ENCODE data around the gene AFAP1. TPM values are rescaled to one million over a fixed set of nuclear protein-coding genes. Genes with fewer than 3 reads are reported as not detected.
A peak's percentile ranks its signal among the peaks of the same experiment; 100 is the strongest.

The AFAP1 gene
- total and polyA plus RNA-seq, 2 of the 8 experiments (the other 6 are each of a cell fraction or from before 2014, with no cell fraction given), result 3.6 to 18.2 TPM

GRCh38 chr4:7803992-7804755 lies 135.5 kb downstream of the AFAP1 start (continued):
- peak; percentile 61; the same call in 1 of the 2 replicates for TF ChIP-seq GABPA (IDR thresholded peaks at IDR 0.05; ENCODE audit: borderline replicate concordance, insufficient read depth, low read length)
- TF ChIP-seq TAF7 (optimal IDR thresholded peaks at IDR 0.05; ENCODE audit: borderline replicate concordance, low read depth, low read length), result peak; percentile 39
- peak; percentile 91 to 95 for TF ChIP-seq RAD21 (IDR thresholded peaks at IDR 0.05 in 1 of 2, conservative IDR thresholded peaks at IDR 0.05 in 1 of 2; ENCODE audit: low read depth in 2 of 2, low read length in 2 of 2)
- peak; percentile 76 for TF ChIP-seq CEBPB (IDR thresholded peaks at IDR 0.05; ENCODE audit: low read depth, low read length)

All from H1 (cell line).